ENCODE measurements around the gene COLEC11.

COLEC11 gene

GRCh38 chr2:3585261-3586109 lies 9.4 kb upstream of the COLEC11 start:
- no peak overlapping the region for H3K4me3 ChIP-seq (ENCODE audit: low read depth, low read length)
- no peak for DNase-seq (ENCODE audit: low read depth)
- TF ChIP-seq CTCF (IDR thresholded peaks at IDR 0.05; ENCODE audit: insufficient read depth, low read depth, low read length, missing control alignments): no peak

DNA sequence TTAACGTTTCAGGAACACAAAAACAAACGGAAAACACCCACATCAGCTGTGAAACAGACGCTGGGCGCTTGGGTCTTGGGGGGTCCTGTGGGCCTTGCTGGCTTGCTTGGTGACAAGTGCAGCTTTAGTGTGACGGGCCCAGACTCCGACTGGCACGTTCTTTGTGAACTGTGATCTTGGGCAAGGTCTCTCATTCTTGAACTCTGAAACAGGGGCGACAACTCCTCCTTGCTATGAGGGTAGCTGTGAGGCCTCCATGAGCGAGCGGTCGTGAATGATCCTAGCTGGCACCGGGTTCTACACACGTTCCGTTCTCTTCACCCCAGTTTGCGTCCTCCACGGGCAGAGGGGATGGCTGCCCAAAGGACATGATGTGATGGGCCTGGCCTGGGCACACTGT lies 8.7 kb upstream of the COLEC11 start:
- no peak for TF ChIP-seq CTCF (IDR thresholded peaks at IDR 0.05; ENCODE audit: insufficient read depth, low read depth, low read length, missing control alignments)
- DNase-seq (ENCODE audit: low read depth): no peak
- H3K4me3 ChIP-seq (ENCODE audit: low read depth, low read length): no peak overlapping the region

DNA sequence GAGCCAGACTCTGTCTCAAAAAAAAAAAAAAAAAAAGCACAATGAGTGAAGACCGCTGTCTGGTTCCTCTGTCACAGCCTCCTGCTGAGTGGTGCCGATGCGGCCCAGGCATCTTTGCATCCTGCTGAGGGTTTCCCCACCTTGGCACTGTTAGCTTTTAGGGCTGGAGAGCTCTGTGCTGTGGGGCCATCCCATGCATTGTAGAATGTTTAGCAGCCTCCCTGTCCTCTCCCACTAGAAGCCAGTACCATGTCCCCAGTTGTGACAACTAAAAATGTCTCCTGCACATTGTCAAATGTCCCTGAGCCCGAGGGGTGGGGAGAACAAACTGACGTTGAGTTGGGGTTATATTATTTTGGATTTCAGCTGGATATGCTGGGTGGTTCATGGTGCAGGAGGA lies 7.9 kb upstream of the COLEC11 start:
- no peak overlapping the region for H3K4me3 ChIP-seq (ENCODE audit: low read depth, low read length)
- TF ChIP-seq CTCF (IDR thresholded peaks at IDR 0.05; ENCODE audit: insufficient read depth, low read depth, low read length, missing control alignments): no peak
- DNase-seq (ENCODE audit: low read depth): no peak

- TF ChIP-seq CTCF (IDR thresholded peaks at IDR 0.05; ENCODE audit: insufficient read depth, low read depth, low read length, missing control alignments): no peak
- DNase-seq (ENCODE audit: low read depth): no peak
- no peak overlapping the region for H3K4me3 ChIP-seq (ENCODE audit: low read depth, low read length)
These were observed 7.5 kb upstream of the COLEC11 start for GRCh38 chr2:3587432-3587831.

GRCh38 chr2:3588084-3588483 lies 6.8 kb upstream of the COLEC11 start:
- no peak for DNase-seq (ENCODE audit: low read depth)
- H3K4me3 ChIP-seq (ENCODE audit: low read depth, low read length): no peak overlapping the region
- TF ChIP-seq CTCF (IDR thresholded peaks at IDR 0.05; ENCODE audit: insufficient read depth, low read depth, low read length, missing control alignments): no peak

GRCh38 chr2:3589086-3589485 lies 5.8 kb upstream of the COLEC11 start:
- no peak overlapping the region for H3K4me3 ChIP-seq (ENCODE audit: low read depth, low read length)
- TF ChIP-seq CTCF (IDR thresholded peaks at IDR 0.05; ENCODE audit: insufficient read depth, low read depth, low read length, missing control alignments): no peak
- DNase-seq (ENCODE audit: low read depth): no peak

DNA sequence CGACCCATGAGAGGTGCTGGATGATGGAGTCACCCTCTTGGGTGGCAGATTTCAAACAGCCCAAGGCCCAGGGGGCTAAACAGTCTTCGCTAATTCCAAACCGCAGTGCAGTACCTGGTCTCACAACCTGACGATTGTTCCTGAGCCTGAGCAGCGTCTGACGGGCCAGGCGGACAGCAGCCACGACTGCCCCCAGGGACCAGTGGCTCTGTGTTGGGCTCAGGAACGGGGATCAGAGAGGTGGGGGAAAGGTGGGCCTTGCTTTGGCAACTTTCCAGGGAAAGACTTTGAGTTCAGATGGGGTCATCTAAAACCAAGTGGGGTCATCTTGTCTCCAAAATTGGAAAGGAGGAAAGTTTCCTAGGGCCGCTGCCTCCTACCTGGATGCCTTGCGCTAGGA lies 492 bp downstream of the COLEC11 start:
- TF ChIP-seq CTCF (IDR thresholded peaks at IDR 0.05; ENCODE audit: insufficient read depth, low read depth, low read length, missing control alignments): no peak
- no peak for DNase-seq (ENCODE audit: low read depth)
- no peak overlapping the region for H3K4me3 ChIP-seq (ENCODE audit: low read depth, low read length)

Data from GM12865 (cell line).